ENCODE measurements around the gene MAP4K4.

DNA sequence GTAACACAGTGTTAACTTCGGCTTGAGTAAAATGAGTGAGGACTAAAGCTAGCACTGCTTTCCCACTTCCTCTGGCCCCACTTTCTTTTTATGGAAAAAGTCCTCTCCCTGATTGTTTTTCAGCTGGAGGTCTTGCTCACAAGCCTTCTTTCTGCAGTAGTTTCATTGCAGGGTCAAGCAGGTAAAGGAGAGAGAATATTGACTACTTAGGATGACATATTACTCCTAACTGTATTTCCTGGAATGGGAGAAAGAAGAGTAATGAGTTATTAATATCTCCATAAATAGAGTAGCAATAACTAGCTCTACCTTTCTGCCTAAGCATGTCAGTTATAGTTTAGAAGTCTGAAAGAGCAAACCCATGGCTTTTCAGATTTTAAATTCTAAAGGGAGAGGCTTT, 45.0 kb downstream of the MAP4K4 start:
- TF ChIP-seq, protein P1, sequence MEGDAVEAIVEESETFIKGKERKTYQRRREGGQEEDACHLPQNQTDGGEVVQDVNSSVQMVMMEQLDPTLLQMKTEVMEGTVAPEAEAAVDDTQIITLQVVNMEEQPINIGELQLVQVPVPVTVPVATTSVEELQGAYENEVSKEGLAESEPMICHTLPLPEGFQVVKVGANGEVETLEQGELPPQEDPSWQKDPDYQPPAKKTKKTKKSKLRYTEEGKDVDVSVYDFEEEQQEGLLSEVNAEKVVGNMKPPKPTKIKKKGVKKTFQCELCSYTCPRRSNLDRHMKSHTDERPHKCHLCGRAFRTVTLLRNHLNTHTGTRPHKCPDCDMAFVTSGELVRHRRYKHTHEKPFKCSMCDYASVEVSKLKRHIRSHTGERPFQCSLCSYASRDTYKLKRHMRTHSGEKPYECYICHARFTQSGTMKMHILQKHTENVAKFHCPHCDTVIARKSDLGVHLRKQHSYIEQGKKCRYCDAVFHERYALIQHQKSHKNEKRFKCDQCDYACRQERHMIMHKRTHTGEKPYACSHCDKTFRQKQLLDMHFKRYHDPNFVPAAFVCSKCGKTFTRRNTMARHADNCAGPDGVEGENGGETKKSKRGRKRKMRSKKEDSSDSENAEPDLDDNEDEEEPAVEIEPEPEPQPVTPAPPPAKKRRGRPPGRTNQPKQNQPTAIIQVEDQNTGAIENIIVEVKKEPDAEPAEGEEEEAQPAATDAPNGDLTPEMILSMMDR (optimal IDR thresholded peaks at IDR 0.05 in 1 of 3, IDR thresholded peaks at IDR 0.05 in 1 of 3, conservative IDR thresholded peaks at IDR 0.05 in 1 of 3; ENCODE audit: extremely low read depth in 1 of 3, insufficient read depth in 2 of 3, low read length in 3 of 3) = no peak
- no peak for TF ChIP-seq EZH2 (IDR thresholded peaks at IDR 0.05; ENCODE audit: low read length)
